ENCODE measurements around the gene FABP7. TPM values are rescaled to one million over a fixed set of nuclear protein-coding genes. Genes with fewer than 3 reads are reported as not detected.

FABP7 gene
- total and polyA plus RNA-seq, 2 of the 13 experiments (the other 11 are each of a cell fraction or from before 2014, with no cell fraction given): not detected

DNA sequence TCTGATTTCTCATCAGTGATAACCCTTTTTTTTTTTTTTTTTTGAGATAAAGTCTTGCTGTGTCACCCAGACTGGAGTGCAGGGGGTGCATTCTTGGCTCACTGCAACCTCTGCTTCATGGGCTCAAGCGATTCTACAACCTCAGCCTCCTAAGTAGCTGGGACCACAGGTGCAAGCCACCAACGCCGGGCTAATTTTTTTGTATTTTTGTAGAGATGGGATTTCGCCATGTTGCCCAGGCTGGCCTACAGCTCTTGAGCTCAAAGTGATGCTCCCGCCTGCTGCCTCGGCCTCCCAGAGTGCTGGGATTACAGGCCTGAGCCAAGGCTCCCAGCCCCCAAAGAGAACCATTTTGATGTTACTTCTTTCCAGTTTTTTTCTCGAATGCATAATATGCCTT lies 2.2 kb downstream of the FABP7 start:
- Histone ChIP-seq H3K4me2 (ENCODE audit: low read depth, low read length) (no peak overlapping the region), H3K27me3 (ENCODE audit: control insufficient read depth in 1 of 2, insufficient read depth in 2 of 2, low read length in 2 of 2) (peaks cover 0 to 19% of the 10 kb centered on the region in 2 experiments; a peak in 3 of 5 replicates), H3K4me3 (replicated peaks in 1 of 3; ENCODE audit: insufficient read depth in 1 of 3, low read depth in 2 of 3, low read length in 3 of 3) (no peak overlapping the region), H3K27ac (ENCODE audit: extremely low read length, insufficient read depth, low read length) (no peak overlapping the region), H3K79me2 (ENCODE audit: insufficient read depth, low read length) (no peaks in the 10 kb centered on the region), H2AFZ (ENCODE audit: low read length) (no peak overlapping the region), H4K20me1 (ENCODE audit: insufficient read depth, low read length) (no peaks in the 10 kb centered on the region), H3K4me1 (ENCODE audit: insufficient read depth, low read length) (no peaks in the 10 kb centered on the region), H3K36me3 (replicated peaks in 1 of 2; ENCODE audit: control insufficient read depth in 1 of 2, insufficient read depth in 2 of 2, low read length in 2 of 2) (no peaks in the 10 kb centered on the region), H3K9me3 (ENCODE audit: low read length) (no peaks in the 10 kb centered on the region), H3K9ac (ENCODE audit: insufficient read depth, low read depth, low read length) (no peak overlapping the region)
- intact Hi-C loops (cut with micrococcal nuclease; ENCODE audit: unreplicated experiment) (no loop called here), in situ Hi-C loops (cut with HindIII; ENCODE audit: extremely low pct_ligation_motif_present, low pct_unique_long_range_greater_than_20kb) (no loop called here)
- DNase-seq (ENCODE audit: low spot score) (no peak), ATAC-seq (no peak), FAIRE-seq (no peak)
- POLR2A ChIA-PET: no interaction called here
- 37% methylated on average over 7 of the region's 7 CpGs for WGBS (ENCODE audit: low lambda C conversion rate)
- CTCF ChIA-PET (ENCODE audit: low intra/inter-chr PET ratio, low total read pairs): no interaction called here
- no TSS peak for BruUV-seq (replicated peaks)
- TF ChIP-seq ZNF430 (CRISPR knock-in tag; IDR thresholded peaks at IDR 0.05): no peak
- no peak for TF ChIP-seq NR2F2 (IDR thresholded peaks at IDR 0.05; ENCODE audit: borderline replicate concordance, low read depth)
- TF ChIP-seq SMAD3 (CRISPR knock-in tag; IDR thresholded peaks at IDR 0.05): no peak
- TF ChIP-seq STAT5B (CRISPR knock-in tag; IDR thresholded peaks at IDR 0.05): no peak
- TF ChIP-seq, protein P1, sequence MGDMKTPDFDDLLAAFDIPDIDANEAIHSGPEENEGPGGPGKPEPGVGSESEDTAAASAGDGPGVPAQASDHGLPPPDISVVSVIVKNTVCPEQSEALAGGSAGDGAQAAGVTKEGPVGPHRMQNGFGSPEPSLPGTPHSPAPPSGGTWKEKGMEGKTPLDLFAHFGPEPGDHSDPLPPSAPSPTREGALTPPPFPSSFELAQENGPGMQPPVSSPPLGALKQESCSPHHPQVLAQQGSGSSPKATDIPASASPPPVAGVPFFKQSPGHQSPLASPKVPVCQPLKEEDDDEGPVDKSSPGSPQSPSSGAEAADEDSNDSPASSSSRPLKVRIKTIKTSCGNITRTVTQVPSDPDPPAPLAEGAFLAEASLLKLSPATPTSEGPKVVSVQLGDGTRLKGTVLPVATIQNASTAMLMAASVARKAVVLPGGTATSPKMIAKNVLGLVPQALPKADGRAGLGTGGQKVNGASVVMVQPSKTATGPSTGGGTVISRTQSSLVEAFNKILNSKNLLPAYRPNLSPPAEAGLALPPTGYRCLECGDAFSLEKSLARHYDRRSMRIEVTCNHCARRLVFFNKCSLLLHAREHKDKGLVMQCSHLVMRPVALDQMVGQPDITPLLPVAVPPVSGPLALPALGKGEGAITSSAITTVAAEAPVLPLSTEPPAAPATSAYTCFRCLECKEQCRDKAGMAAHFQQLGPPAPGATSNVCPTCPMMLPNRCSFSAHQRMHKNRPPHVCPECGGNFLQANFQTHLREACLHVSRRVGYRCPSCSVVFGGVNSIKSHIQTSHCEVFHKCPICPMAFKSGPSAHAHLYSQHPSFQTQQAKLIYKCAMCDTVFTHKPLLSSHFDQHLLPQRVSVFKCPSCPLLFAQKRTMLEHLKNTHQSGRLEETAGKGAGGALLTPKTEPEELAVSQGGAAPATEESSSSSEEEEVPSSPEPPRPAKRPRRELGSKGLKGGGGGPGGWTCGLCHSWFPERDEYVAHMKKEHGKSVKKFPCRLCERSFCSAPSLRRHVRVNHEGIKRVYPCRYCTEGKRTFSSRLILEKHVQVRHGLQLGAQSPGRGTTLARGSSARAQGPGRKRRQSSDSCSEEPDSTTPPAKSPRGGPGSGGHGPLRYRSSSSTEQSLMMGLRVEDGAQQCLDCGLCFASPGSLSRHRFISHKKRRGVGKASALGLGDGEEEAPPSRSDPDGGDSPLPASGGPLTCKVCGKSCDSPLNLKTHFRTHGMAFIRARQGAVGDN (CRISPR knock-in tag; IDR thresholded peaks at IDR 0.05): no peak
- TF ChIP-seq SYNCRIP (IDR thresholded peaks at IDR 0.05; ENCODE audit: insufficient read depth, low read depth, low read length): no peak
- TF ChIP-seq, protein P2, sequence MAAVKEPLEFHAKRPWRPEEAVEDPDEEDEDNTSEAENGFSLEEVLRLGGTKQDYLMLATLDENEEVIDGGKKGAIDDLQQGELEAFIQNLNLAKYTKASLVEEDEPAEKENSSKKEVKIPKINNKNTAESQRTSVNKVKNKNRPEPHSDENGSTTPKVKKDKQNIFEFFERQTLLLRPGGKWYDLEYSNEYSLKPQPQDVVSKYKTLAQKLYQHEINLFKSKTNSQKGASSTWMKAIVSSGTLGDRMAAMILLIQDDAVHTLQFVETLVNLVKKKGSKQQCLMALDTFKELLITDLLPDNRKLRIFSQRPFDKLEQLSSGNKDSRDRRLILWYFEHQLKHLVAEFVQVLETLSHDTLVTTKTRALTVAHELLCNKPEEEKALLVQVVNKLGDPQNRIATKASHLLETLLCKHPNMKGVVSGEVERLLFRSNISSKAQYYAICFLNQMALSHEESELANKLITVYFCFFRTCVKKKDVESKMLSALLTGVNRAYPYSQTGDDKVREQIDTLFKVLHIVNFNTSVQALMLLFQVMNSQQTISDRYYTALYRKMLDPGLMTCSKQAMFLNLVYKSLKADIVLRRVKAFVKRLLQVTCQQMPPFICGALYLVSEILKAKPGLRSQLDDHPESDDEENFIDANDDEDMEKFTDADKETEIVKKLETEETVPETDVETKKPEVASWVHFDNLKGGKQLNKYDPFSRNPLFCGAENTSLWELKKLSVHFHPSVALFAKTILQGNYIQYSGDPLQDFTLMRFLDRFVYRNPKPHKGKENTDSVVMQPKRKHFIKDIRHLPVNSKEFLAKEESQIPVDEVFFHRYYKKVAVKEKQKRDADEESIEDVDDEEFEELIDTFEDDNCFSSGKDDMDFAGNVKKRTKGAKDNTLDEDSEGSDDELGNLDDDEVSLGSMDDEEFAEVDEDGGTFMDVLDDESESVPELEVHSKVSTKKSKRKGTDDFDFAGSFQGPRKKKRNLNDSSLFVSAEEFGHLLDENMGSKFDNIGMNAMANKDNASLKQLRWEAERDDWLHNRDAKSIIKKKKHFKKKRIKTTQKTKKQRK (IDR thresholded peaks at IDR 0.05; ENCODE audit: low read length): no peak
- no peak for TF ChIP-seq ESRRA (CRISPR knock-in tag; IDR thresholded peaks at IDR 0.05; ENCODE audit: low read depth)
- TF ChIP-seq SATB2 (CRISPR knock-in tag; IDR thresholded peaks at IDR 0.05): no peak
- TF ChIP-seq, protein P3, sequence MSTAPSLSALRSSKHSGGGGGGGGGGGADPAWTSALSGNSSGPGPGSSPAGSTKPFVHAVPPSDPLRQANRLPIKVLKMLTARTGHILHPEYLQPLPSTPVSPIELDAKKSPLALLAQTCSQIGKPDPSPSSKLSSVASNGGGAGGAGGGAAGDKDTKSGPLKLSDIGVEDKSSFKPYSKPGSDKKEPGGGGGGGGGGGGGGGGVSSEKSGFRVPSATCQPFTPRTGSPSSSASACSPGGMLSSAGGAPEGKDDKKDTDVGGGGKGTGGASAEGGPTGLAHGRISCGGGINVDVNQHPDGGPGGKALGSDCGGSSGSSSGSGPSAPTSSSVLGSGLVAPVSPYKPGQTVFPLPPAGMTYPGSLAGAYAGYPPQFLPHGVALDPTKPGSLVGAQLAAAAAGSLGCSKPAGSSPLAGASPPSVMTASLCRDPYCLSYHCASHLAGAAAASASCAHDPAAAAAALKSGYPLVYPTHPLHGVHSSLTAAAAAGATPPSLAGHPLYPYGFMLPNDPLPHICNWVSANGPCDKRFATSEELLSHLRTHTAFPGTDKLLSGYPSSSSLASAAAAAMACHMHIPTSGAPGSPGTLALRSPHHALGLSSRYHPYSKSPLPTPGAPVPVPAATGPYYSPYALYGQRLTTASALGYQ (CRISPR knock-in tag; IDR thresholded peaks at IDR 0.05): no peak
- no peak for TF ChIP-seq MED8 (CRISPR knock-in tag; IDR thresholded peaks at IDR 0.05; ENCODE audit: insufficient replicate concordance)
- TF ChIP-seq, protein P4, sequence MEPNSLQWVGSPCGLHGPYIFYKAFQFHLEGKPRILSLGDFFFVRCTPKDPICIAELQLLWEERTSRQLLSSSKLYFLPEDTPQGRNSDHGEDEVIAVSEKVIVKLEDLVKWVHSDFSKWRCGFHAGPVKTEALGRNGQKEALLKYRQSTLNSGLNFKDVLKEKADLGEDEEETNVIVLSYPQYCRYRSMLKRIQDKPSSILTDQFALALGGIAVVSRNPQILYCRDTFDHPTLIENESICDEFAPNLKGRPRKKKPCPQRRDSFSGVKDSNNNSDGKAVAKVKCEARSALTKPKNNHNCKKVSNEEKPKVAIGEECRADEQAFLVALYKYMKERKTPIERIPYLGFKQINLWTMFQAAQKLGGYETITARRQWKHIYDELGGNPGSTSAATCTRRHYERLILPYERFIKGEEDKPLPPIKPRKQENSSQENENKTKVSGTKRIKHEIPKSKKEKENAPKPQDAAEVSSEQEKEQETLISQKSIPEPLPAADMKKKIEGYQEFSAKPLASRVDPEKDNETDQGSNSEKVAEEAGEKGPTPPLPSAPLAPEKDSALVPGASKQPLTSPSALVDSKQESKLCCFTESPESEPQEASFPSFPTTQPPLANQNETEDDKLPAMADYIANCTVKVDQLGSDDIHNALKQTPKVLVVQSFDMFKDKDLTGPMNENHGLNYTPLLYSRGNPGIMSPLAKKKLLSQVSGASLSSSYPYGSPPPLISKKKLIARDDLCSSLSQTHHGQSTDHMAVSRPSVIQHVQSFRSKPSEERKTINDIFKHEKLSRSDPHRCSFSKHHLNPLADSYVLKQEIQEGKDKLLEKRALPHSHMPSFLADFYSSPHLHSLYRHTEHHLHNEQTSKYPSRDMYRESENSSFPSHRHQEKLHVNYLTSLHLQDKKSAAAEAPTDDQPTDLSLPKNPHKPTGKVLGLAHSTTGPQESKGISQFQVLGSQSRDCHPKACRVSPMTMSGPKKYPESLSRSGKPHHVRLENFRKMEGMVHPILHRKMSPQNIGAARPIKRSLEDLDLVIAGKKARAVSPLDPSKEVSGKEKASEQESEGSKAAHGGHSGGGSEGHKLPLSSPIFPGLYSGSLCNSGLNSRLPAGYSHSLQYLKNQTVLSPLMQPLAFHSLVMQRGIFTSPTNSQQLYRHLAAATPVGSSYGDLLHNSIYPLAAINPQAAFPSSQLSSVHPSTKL (CRISPR knock-in tag; IDR thresholded peaks at IDR 0.05): no peak
